HepG2 (cell line): ENCODE data around the gene PARP3. TPM values are rescaled to one million over a fixed set of nuclear protein-coding genes. Genes with fewer than 3 reads are reported as not detected.
A peak's percentile ranks its signal among the peaks of the same experiment; 100 is the strongest.

Source experiments
- ATAC-seq: fragments of 200-7000 bp; cut with Tn5 transposase; 3 replicates; pipeline ENCODE4 v1.9.1; 2020; ENCODE audit warnings: mild to moderate bottlenecking, moderate library complexity
- BruUV-seq: library from RNA; stranded (reverse); fragments of 400-500 nt; replicated peaks from 2 replicates; lab custom pipeline; 2021; lab: Mats Ljungman, UMichigan
- CTCF ChIA-PET: fragments of 300-600 bp; formaldehyde crosslinking; extraction: SDS; loops from one replicate; lab custom pipeline; 2021; ENCODE audit warnings: low total read pairs, inconsistent platforms, low intra/inter-chr PET ratio; lab: Yijun Ruan, JAX
- POLR2A ChIA-PET: fragments of 350-600 bp; sonication (Branson Sonifier 250); formaldehyde crosslinking; loops from one replicate; lab custom pipeline; 2020; ENCODE audit warnings: antibody characterized with exemption, inconsistent platforms; lab: Yijun Ruan, JAX
- DNase-seq: peaks from one replicate; pipeline ENCODE4 v3.0.0-alpha.2; 2015; ENCODE audit warnings: low spot score
- FAIRE-seq: peaks from 3 replicates; lab custom pipeline; 2011; peaks lifted over from hg19 to GRCh38; lab: Jason Lieb, UNC
- H2AFZ ChIP-seq: one replicate; pipeline ENCODE4 v1.6.1; 2011; ENCODE audit warnings: low read length, inconsistent platforms
- H3K27ac ChIP-seq: fragments of 300-600 bp; 3 replicates; pipeline ENCODE4 v1.8.0; 2011; ENCODE audit warnings: mixed run types, mild to moderate bottlenecking, mixed read lengths, low read length, inconsistent platforms; ENCODE audit not compliant: insufficient read depth; ENCODE audit errors: extremely low read length
- H3K27me3 ChIP-seq, 2 experiments: fragments of 200-600 bp in 1 of 2; 2 replicates in 1 of 2; 3 replicates in 1 of 2; pipeline versions ENCODE4 v1.6.0 to v1.8.0; 2011; ENCODE audit warnings: low read length in 2 of 2, mild to moderate bottlenecking in 2 of 2, moderate library complexity in 2 of 2, inconsistent platforms in 1 of 2; ENCODE audit not compliant: insufficient read depth in 2 of 2, control insufficient read depth in 1 of 2
- H3K36me3 ChIP-seq, 2 experiments: fragments of 200-600 bp in 1 of 2; replicated peaks in 1 of 2; 2 replicates in 1 of 2; 3 replicates in 1 of 2; pipeline versions ENCODE4 v1.5.1 to v1.8.0; 2011; ENCODE audit warnings: low read length in 2 of 2, inconsistent platforms in 1 of 2; ENCODE audit not compliant: insufficient read depth in 2 of 2, control insufficient read depth in 1 of 2
- H3K4me1 ChIP-seq: 2 replicates; pipeline ENCODE4 v1.5.1; 2012; ENCODE audit warnings: low read length, inconsistent platforms; ENCODE audit not compliant: insufficient read depth
- H3K4me2 ChIP-seq: 2 replicates; pipeline ENCODE4 v1.6.0; 2011; ENCODE audit warnings: low read depth, low read length, inconsistent platforms
- H3K4me3 ChIP-seq, 3 experiments: fragments of 200-600 bp in 1 of 3; sonication (generic), shearing (Covaris generic) in 1 of 3; replicated peaks in 1 of 3; 2 replicates each; pipeline ENCODE4 v1.5.1; 2011 to 2016; ENCODE audit warnings: low read length in 3 of 3, inconsistent platforms in 2 of 3, low read depth in 2 of 3, mild to moderate bottlenecking in 2 of 3, control low read depth in 1 of 3, mixed read lengths in 1 of 3; ENCODE audit not compliant: insufficient read depth in 1 of 3
- H3K79me2 ChIP-seq: one replicate; pipeline ENCODE4 v1.6.1; 2011; ENCODE audit warnings: low read length, inconsistent platforms; ENCODE audit not compliant: insufficient read depth
- H3K9ac ChIP-seq: 2 replicates; pipeline ENCODE4 v1.6.0; 2011; ENCODE audit warnings: mild to moderate bottlenecking, low read depth, low read length, inconsistent platforms; ENCODE audit not compliant: insufficient read depth
- H3K9me3 ChIP-seq: 2 replicates; pipeline ENCODE4 v1.5.1; 2012; ENCODE audit warnings: mild to moderate bottlenecking, low read length
- H4K20me1 ChIP-seq: 2 replicates; pipeline ENCODE4 v1.6.0; 2011; ENCODE audit warnings: inconsistent platforms, mild to moderate bottlenecking, low read length, moderate library complexity; ENCODE audit not compliant: insufficient read depth
- FOSL1 ChIP-seq: sonication (generic); formaldehyde crosslinking; IDR thresholded peaks from 2 replicates; pipeline ENCODE4 v1.9.0; 2021; ENCODE audit warnings: missing genetic modification reagents, borderline replicate concordance
- GABPA ChIP-seq, 2 experiments: IDR thresholded peaks; 2 replicates each; pipeline ENCODE4 v1.6.1; 2011 to 2016; ENCODE audit warnings: low read depth in 2 of 2, low read length in 1 of 2, missing biosample characterization in 1 of 2, missing genetic modification characterization in 1 of 2
- JUNB ChIP-seq: sonication (generic); formaldehyde crosslinking; IDR thresholded peaks from 2 replicates; pipeline ENCODE4 v1.8.0; 2022; ENCODE audit warnings: missing genetic modification reagents, mild to moderate bottlenecking, borderline replicate concordance
- JUND ChIP-seq: sonication (generic); formaldehyde crosslinking; IDR thresholded peaks from 2 replicates; pipeline ENCODE4 v1.8.0; 2022; ENCODE audit warnings: mild to moderate bottlenecking, missing genetic modification reagents
- KDM1A ChIP-seq: IDR thresholded peaks from 2 replicates; pipeline ENCODE4 v1.6.1; 2016; ENCODE audit warnings: missing compliant biosample characterization
- LCORL ChIP-seq, 2 experiments: fragments of 450-650 bp in 1 of 2; sonication (generic) in 1 of 2; formaldehyde crosslinking in 1 of 2; IDR thresholded peaks; 2 replicates each; pipeline versions ENCODE4 v1.5.0 to v1.6.1; 2017 to 2020; ENCODE audit warnings: antibody characterized with exemption in 1 of 2, missing genetic modification reagents in 1 of 2
- MTF2 ChIP-seq: sonication (generic); formaldehyde crosslinking; IDR thresholded peaks from 2 replicates; pipeline ENCODE4 v1.5.0; 2020; ENCODE audit warnings: missing genetic modification reagents, borderline replicate concordance
- NFKBIZ ChIP-seq: IDR thresholded peaks from 2 replicates; pipeline ENCODE4 v1.6.1; 2018; ENCODE audit warnings: missing genetic modification reagents, missing compliant biosample characterization
- SAP130 ChIP-seq: IDR thresholded peaks from 2 replicates; pipeline ENCODE4 v1.6.1; 2016; ENCODE audit warnings: low read depth
- TEAD3 ChIP-seq: optimal IDR thresholded peaks from 2 replicates; pipeline ENCODE3; 2016; ENCODE audit warnings: borderline replicate concordance
- U2AF1 ChIP-seq: fragments of 200-400 bp; formaldehyde crosslinking; optimal IDR thresholded peaks from 2 replicates; pipeline ENCODE3; 2017; ENCODE audit warnings: mild to moderate bottlenecking, low read depth, low read length
- ZBTB8A ChIP-seq: sonication (generic); formaldehyde crosslinking; IDR thresholded peaks from 2 replicates; pipeline ENCODE4 v1.4.0; 2020; ENCODE audit warnings: mild to moderate bottlenecking, low read depth, missing genetic modification reagents, borderline replicate concordance
- ZMYM3 ChIP-seq: sonication (generic); formaldehyde crosslinking; IDR thresholded peaks from 2 replicates; pipeline ENCODE4 v1.5.1; 2020; ENCODE audit warnings: mild to moderate bottlenecking, missing genetic modification reagents
- ZNF326 ChIP-seq: sonication (generic); formaldehyde crosslinking; IDR thresholded peaks from 2 replicates; pipeline ENCODE4 v1.4.0; 2020; ENCODE audit warnings: missing genetic modification reagents, borderline replicate concordance
- ZNF772 ChIP-seq: sonication (generic); formaldehyde crosslinking; IDR thresholded peaks from 2 replicates; pipeline ENCODE4 v1.5.0; 2020; ENCODE audit warnings: mild to moderate bottlenecking, missing genetic modification reagents
- WGBS: methylation state at CpG from one replicate; pipeline ENCODE4 v1.1.6; 2017; ENCODE audit warnings: low lambda C conversion rate; 5-methylcytosine and 5-hydroxymethylcytosine counted together
- in situ Hi-C: cut with HindIII; loops from 2 replicates; pipeline ENCODE4 v1.10.0; 2017; ENCODE audit warnings: low pct_unique_long_range_greater_than_20kb; ENCODE audit not compliant: extremely low pct_ligation_motif_present
- intact Hi-C: fragments of 100-400 bp; cut with micrococcal nuclease; formaldehyde crosslinking; loops from one replicate; pipeline ENCODE4 v1.10.0; 2022; ENCODE audit not compliant: unreplicated experiment
- polyA plus RNA-seq, 8 experiments: library from polyadenylated mRNA; depleted of rRNA in 3 of 8; stranded (reverse) in 7 of 8; unstranded in 1 of 8; fragments of >200 nt; fragmentation: Illumina TruSeq in 4 of 8; extraction: Trizol in 4 of 8; gene quantifications; 2 replicates each; pipeline versions ENCODE4 v1.2.1 to v1.2.3, GENCODE V29; 2011 to 2016; ENCODE audit warnings: low read depth in 4 of 8, missing spikeins in 1 of 8, mixed read lengths in 1 of 8; ENCODE audit not compliant: insufficient read depth in 1 of 8
- total RNA-seq, 5 experiments: library from RNA; depleted of rRNA; stranded (reverse); fragments of >200 nt; fragmentation: Illumina TruSeq; extraction: Trizol; gene quantifications; 2 replicates each; pipeline ENCODE4 v1.2.3, GENCODE V29; 2016; ENCODE audit warnings: low read depth in 1 of 5
- TF ChIP-seq, protein P1 (sequence below): sonication (generic); formaldehyde crosslinking; IDR thresholded peaks from 2 replicates; pipeline ENCODE4 v1.4.0; 2020; ENCODE audit warnings: missing genetic modification reagents

PARP3 gene
- total and polyA plus RNA-seq, 2 of the 13 experiments (the other 11 are each of a cell fraction or from before 2014, with no cell fraction given) = 11.2 to 21.5 TPM

GRCh38 chr3:51997172-51997571 is 55.0 kb downstream of the PARP3 start:
- Histone ChIP-seq H3K4me1 (peaks cover 65% of the 10 kb centered on the region), H2AFZ (no peak overlapping the region), H3K27ac (no peak overlapping the region), H3K36me3 (peaks cover 8 to 18% of the 10 kb centered on the region in 2 experiments), H3K27me3 (peaks cover 0 to 3% of the 10 kb centered on the region in 2 experiments; a peak in 1 of 5 replicates), H3K79me2 (peaks cover 21% of the 10 kb centered on the region), H4K20me1 (peaks cover 3% of the 10 kb centered on the region; the same call in 1 of the 2 replicates), H3K9me3 (no peaks in the 10 kb centered on the region), H3K9ac (no peak overlapping the region), H3K4me3 (no peak overlapping the region), H3K4me2 (peak overlapping the region; percentile 31)
- FAIRE-seq (no peak), ATAC-seq (no peak), DNase-seq (no peak)
- intact Hi-C loops = no loop called here
- no TSS peak for BruUV-seq
- ChIA-PET POLR2A (interaction anchor here (1.5 to 2.0 kb wide), 3 partner anchors 14 to 180 kb away, joined by 5 to 15 read pairs (median 15); partner anchors contain the start of genes ACY1, PARP3 and RRP9), CTCF (interaction anchor here (9.0 kb wide), 1 partner anchor 147 kb away, joined by 110 read pairs; no protein-coding TSS in a partner anchor)
- WGBS = 0% methylated on average over 2 of the region's 2 CpGs
- TF ChIP-seq ZMYM3 (CRISPR knock-in tag) (peak; percentile 84), KDM1A (CRISPR knock-in tag) (peak; percentile 74), ZBTB8A (CRISPR knock-in tag) (no peak)
- in situ Hi-C loops = no loop called here

GRCh38 chr3:51997935-51998596 is 55.9 kb downstream of the PARP3 start:
- ATAC-seq (no peak), FAIRE-seq (no peak)
- TF ChIP-seq ZNF326 (CRISPR knock-in tag) = no peak
- TF ChIP-seq ZMYM3 (CRISPR knock-in tag) = peak; percentile 7; the same call in 1 of the 2 replicates
- peak; percentile 65; the same call in 1 of the 2 replicates for TF ChIP-seq FOSL1
- 0 out of 2 replicates have a peak, but pooled peaks have one; percentile 35 for TF ChIP-seq SAP130
- no peak for TF ChIP-seq MTF2 (CRISPR knock-in tag)
- TF ChIP-seq, protein P1, sequence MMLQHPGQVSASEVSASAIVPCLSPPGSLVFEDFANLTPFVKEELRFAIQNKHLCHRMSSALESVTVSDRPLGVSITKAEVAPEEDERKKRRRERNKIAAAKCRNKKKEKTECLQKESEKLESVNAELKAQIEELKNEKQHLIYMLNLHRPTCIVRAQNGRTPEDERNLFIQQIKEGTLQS (CRISPR knock-in tag) = peak; percentile 86
- TF ChIP-seq GABPA (IDR thresholded peaks at IDR 0.05; ENCODE audit: low read depth, low read length) = no peak
- TF ChIP-seq GABPA (CRISPR knock-in tag; IDR thresholded peaks at IDR 0.05; ENCODE audit: low read depth) = peak; percentile 35; the same call in 1 of the 2 replicates
- peak; percentile 57 for TF ChIP-seq TEAD3 (CRISPR knock-in tag)
- TF ChIP-seq LCORL (IDR thresholded peaks at IDR 0.05) = no peak
- TF ChIP-seq LCORL (CRISPR knock-in tag; IDR thresholded peaks at IDR 0.05) = 0 out of 2 replicates have a peak, but pooled peaks have one; percentile 23
- TF ChIP-seq ZNF772 (CRISPR knock-in tag) = no peak
- peak; percentile 81 for TF ChIP-seq JUND (CRISPR knock-in tag)
- TF ChIP-seq NFKBIZ = no peak
- no peak for TF ChIP-seq U2AF1
- TF ChIP-seq JUNB (CRISPR knock-in tag) = peak; percentile 64; the same call in 1 of the 2 replicates

More at GRCh38 chr3:51997935-51998596, 55.9 kb downstream of the PARP3 start:
- H3K9me3 ChIP-seq = no peaks in the 10 kb centered on the region
- in situ Hi-C loops (no loop called here), intact Hi-C loops (no loop called here)
- peaks cover 21% of the 10 kb centered on the region for H3K79me2 ChIP-seq
- H3K4me2 ChIP-seq = peak overlapping the region; percentile 30
- WGBS = 36% methylated on average over 7 of the region's 7 CpGs
- 0 out of 2 replicates have a peak, but pooled peaks cover 3% of the 10 kb centered on the region for H4K20me1 ChIP-seq
- no TSS peak for BruUV-seq
- POLR2A ChIA-PET = interaction anchor here (0.6 to 2.0 kb wide), 6 partner anchors 15 to 288 kb away, joined by 3 to 15 read pairs (median 4); partner anchors contain the start of genes ABHD14A, ACY1, PARP3 and RRP9
- H3K9ac ChIP-seq = no peak overlapping the region
- H3K27ac ChIP-seq = no peak overlapping the region
- peaks cover 56% of the 10 kb centered on the region for H3K4me1 ChIP-seq
- peak; percentile 64 for DNase-seq
- H3K4me3 ChIP-seq = no peak overlapping the region
- CTCF ChIA-PET = interaction anchor here (9.0 kb wide), 1 partner anchor 146 kb away, joined by 110 read pairs; no protein-coding TSS in a partner anchor
- peaks cover 6 to 15% of the 10 kb centered on the region in 2 experiments for H3K36me3 ChIP-seq
- H3K27me3 ChIP-seq = peaks cover 0 to 12% of the 10 kb centered on the region in 2 experiments; a peak in 1 of 5 replicates
- no peak overlapping the region for H2AFZ ChIP-seq
